ENCODE results near the gene PLPPR2. TPM values are rescaled to one million over a fixed set of nuclear protein-coding genes. Genes with fewer than 3 reads are reported as not detected.

PLPPR2 gene
- total RNA-seq, 2 experiments from 2014 or later: 8.2 TPM

DNA sequence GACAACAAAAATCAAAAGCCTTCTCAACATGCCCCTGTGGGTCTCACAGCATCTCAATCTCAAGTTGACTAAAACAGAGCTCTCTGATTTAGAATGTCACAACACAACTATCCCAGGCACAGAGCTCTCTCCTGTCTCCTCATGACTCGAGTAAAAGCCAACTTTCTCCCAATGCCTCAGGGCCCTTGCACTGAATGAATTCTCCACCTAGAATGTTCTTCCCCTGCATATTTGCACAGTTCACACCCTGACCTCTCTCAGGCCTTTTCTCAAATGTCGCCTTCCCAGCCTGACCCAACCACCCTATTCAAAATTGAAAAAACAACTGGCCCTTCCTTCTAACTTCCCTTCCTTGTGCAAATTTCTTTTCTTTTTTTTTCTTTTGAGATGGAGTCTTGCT lies 15.5 kb downstream of the PLPPR2 start:
- Mint-ChIP-seq H3K4me1 (ENCODE audit: low read depth) (peaks cover 10% of the 10 kb centered on the region), H3K4me3 (no peak overlapping the region), H3K9me3 (no peaks in the 10 kb centered on the region), H3K36me3 (ENCODE audit: low read depth) (peaks cover 29% of the 10 kb centered on the region), H3K27ac (no peak overlapping the region), H3K27me3 (no peaks in the 10 kb centered on the region)
- Histone ChIP-seq H3K9me3 (ENCODE audit: control insufficient read depth in 1 of 2, insufficient read depth in 1 of 2, low read length in 2 of 2) (no peaks in the 10 kb centered on the region), H3K36me3 (ENCODE audit: insufficient read depth, low read length) (peaks cover 11% of the 10 kb centered on the region), H3K4me1 (ENCODE audit: insufficient read depth, low read length) (peaks cover 18% of the 10 kb centered on the region), H3K4me3 (ENCODE audit: low read length) (no peak overlapping the region), H3K27ac (ENCODE audit: low read depth in 1 of 2, low read length in 2 of 2) (no peak overlapping the region), H3K27me3 (ENCODE audit: control insufficient read depth in 1 of 2, insufficient read depth in 2 of 2, low read length in 2 of 2) (no peaks in the 10 kb centered on the region)
- POLR2A ChIA-PET: interaction anchor here (1.5 kb wide), 1 partner anchor 11 kb away, joined by 3 read pairs; no protein-coding TSS in a partner anchor
- TF ChIP-seq CTCF (IDR thresholded peaks at IDR 0.05): no peak
- DNase-seq (no peak), ATAC-seq (ENCODE audit: poor library complexity) (no peak)
- intact Hi-C loops (cut with DNase I, micrococcal nuclease): loop anchor here (10.0 kb wide), 2 partner anchors 134 to 446 kb away; partner anchors contain the start of genes TIMM29 (in 1 of the 2), YIPF2 (in 1 of the 2) and ZNF653 (in 1 of the 2)
- CTCF ChIA-PET: interaction anchor here (0.6 to 1.4 kb wide), 2 partner anchors 10 to 1267 kb away, joined by 3 to 4 read pairs; no protein-coding TSS in a partner anchor

DNA sequence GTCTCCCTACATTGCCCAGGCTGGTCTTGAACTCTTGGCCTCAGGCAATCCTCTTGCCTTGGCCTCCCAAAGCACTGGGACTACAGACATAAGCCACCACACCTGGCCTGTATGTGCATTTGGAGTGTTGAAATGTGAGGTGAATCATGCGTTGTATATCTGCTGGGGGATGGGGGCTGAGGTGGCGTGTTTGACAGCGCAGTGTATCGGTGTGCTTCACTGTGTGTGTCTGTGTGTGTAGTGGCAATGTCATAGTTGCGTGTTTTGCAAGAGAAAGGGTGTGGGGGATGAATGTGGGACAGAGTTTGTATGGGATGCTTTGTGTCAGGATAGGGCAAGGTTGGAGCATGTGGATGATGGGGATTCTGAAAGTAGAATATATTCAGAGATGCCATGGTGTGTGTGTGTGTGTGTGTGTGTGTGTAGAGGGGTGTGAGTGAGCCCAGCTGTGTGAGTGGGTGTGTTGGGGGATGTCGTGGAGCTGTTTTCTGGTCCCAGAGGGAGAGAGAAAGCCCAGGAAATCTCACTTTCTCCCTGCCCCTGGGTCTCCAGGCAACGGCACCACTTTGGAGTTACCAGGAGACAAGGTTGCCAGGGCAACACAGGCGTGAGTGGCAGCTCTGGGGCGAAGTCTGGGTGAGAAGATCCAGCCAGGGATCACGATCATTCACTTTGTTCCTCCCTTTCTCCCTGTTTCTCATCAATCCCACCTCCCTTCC lies 18.1 kb downstream of the PLPPR2 start:
- ATAC-seq (ENCODE audit: poor library complexity) (no peak), DNase-seq (peak in 1 of 14 experiments; percentile 19)
- H3K36me3 Mint-ChIP-seq (ENCODE audit: low read depth): peaks cover 24% of the 10 kb centered on the region
- H3K9me3 ChIP-seq (ENCODE audit: control insufficient read depth in 1 of 2, insufficient read depth in 1 of 2, low read length in 2 of 2): no peaks in the 10 kb centered on the region
- H3K27me3 Mint-ChIP-seq: no peaks in the 10 kb centered on the region
- ChIA-PET CTCF (interaction anchor here (3.3 kb wide), 1 partner anchor 62 kb away, joined by 14 read pairs; the partner anchor contains the start of genes ODAD3 and PRKCSH), POLR2A (interaction anchor here (1.5 to 2.7 kb wide), 3 partner anchors 11 to 62 kb away, joined by 4 to 86 read pairs (median 40); partner anchors contain the start of genes CCDC159, ODAD3, PRKCSH and TMEM205)
- no peak overlapping the region for H3K4me3 ChIP-seq (ENCODE audit: low read length)
- peaks cover 21% of the 10 kb centered on the region for H3K4me1 Mint-ChIP-seq (ENCODE audit: low read depth)
- peaks cover 42% of the 10 kb centered on the region for H3K4me1 ChIP-seq (ENCODE audit: insufficient read depth, low read length)
- H3K27ac ChIP-seq (ENCODE audit: low read depth in 1 of 2, low read length in 2 of 2): no peak overlapping the region
- H3K27ac Mint-ChIP-seq: no peak overlapping the region
- intact Hi-C loops (cut with DNase I, micrococcal nuclease): loop anchor here (2.0 to 10.0 kb wide), 3 partner anchors 27 to 449 kb away; partner anchors contain the start of genes CCDC159 (in 1 of the 2), TIMM29 (in 1 of the 2), TMEM205 (in 1 of the 2) and YIPF2 (in 1 of the 2)
- peak overlapping the region; percentile 22 for H3K4me3 Mint-ChIP-seq
- H3K27me3 ChIP-seq (ENCODE audit: control insufficient read depth in 1 of 2, insufficient read depth in 2 of 2, low read length in 2 of 2): no peaks in the 10 kb centered on the region
- TF ChIP-seq CTCF (IDR thresholded peaks at IDR 0.05): no peak
- no peaks in the 10 kb centered on the region for H3K9me3 Mint-ChIP-seq
- peaks cover 16% of the 10 kb centered on the region for H3K36me3 ChIP-seq (ENCODE audit: insufficient read depth, low read length)

- Histone ChIP-seq H3K9me3 (ENCODE audit: control insufficient read depth in 1 of 2, insufficient read depth in 1 of 2, low read length in 2 of 2) (no peaks in the 10 kb centered on the region), H3K27ac (ENCODE audit: low read depth in 1 of 2, low read length in 2 of 2) (peak overlapping the region; percentile 97 to 99), H3K27me3 (ENCODE audit: control insufficient read depth in 1 of 2, insufficient read depth in 2 of 2, low read length in 2 of 2) (no peaks in the 10 kb centered on the region), H3K36me3 (ENCODE audit: insufficient read depth, low read length) (peaks cover 19% of the 10 kb centered on the region), H3K4me3 (ENCODE audit: low read length) (peak overlapping the region; percentile 87), H3K4me1 (ENCODE audit: insufficient read depth, low read length) (peaks cover 42% of the 10 kb centered on the region)
- Mint-ChIP-seq H3K4me1 (ENCODE audit: low read depth) (peaks cover 21% of the 10 kb centered on the region), H3K27ac (no peak overlapping the region), H3K36me3 (ENCODE audit: low read depth) (peaks cover 19% of the 10 kb centered on the region), H3K4me3 (no peak overlapping the region), H3K9me3 (no peaks in the 10 kb centered on the region), H3K27me3 (no peaks in the 10 kb centered on the region)
- ATAC-seq (ENCODE audit: poor library complexity) (no peak), DNase-seq (peak in 1 of 14 experiments; percentile 35)
- ChIA-PET CTCF (interaction anchor here (1.9 to 3.3 kb wide), 2 partner anchors 61 to 109 kb away, joined by 9 to 14 read pairs; partner anchors contain the start of genes ODAD3 and PRKCSH), POLR2A (interaction anchor here (0.5 to 2.7 kb wide), 15 partner anchors 9 to 717 kb away, joined by 3 to 86 read pairs (median 10); partner anchors contain the start of genes CCDC159, ECSIT, ELOF1 and EPOR)
- intact Hi-C loops (cut with DNase I, micrococcal nuclease): loop anchor here (2.0 to 10.0 kb wide), 3 partner anchors 27 to 449 kb away; partner anchors contain the start of genes CCDC159 (in 1 of the 2), TIMM29 (in 1 of the 2), TMEM205 (in 1 of the 2) and YIPF2 (in 1 of the 2)
- no peak for TF ChIP-seq CTCF (IDR thresholded peaks at IDR 0.05)
Measured at GRCh38 chr19:11373885-11374432, 18.7 kb downstream of the PLPPR2 start.
